GM19238 (cell line): ENCODE results near the gene EXOSC1.
A peak's percentile ranks its signal among the peaks of the same experiment; 100 is the strongest.
"Not testable (repeated sequence)": the region's sequence is repeated elsewhere in the genome, so short reads cannot be mapped to it uniquely, and the experiment has no call there.

Source experiments
- DNase-seq: peaks from one replicate; pipeline ENCODE4 v3.0.0; 2011; ENCODE audit warnings: low spot score; ENCODE audit not compliant: insufficient read length

The EXOSC1 gene, protein sequence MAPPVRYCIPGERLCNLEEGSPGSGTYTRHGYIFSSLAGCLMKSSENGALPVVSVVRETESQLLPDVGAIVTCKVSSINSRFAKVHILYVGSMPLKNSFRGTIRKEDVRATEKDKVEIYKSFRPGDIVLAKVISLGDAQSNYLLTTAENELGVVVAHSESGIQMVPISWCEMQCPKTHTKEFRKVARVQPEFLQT

DNA sequence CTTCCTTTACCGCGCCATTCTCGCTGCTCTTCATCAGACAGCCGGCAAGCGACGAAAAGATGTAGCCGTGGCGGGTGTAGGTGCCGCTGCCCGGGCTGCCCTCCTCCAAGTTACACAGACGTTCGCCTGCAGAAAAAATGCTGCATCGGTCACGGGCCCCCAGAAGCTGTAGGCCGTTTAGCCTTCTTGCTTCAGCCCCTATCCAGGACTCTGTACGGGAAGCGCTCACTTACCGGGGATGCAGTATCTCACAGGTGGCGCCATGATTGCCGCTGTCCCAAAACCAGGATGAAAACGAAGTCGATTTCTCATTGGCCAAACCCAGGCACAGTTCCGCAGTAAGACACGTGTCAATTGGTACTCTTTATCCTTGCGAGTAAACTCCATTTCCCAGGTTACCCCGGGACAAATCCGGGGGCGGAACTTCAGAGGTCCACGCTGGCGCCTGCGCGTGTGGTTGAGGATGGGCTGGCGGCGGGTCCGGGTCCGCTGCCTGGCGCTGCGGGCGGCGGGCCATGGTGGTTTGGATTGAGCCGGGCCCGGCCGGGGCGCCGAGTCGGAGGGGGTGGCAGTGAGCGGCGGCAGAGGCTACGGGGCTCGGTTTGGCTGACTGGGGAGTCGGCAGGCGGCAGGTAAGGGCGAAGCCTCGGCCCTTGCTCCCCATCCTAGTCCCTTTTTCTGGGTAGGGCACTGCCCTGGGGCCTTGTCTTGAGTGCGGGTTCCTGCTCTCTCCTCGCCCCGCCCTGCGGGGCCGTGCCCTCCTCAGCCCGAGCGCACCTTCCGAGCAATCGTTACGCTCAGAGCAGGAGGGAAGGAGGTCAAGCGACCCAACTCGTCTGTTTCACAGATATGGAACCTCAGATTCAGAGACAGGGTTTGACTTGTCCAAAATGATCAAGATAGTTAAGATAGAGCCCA, at the start of gene EXOSC1, which contains the start of gene ZDHHC16:
Gene EXOSC1, minus strand, starts transcription at position 285 of the 918 bp plus-strand sequence. Its CDS starts 21 bp downstream, at position 264.
Gene ZDHHC16, plus strand, starts transcription at position 454 of the 918 bp plus-strand sequence. CDS start 5,501 bp downstream, outside the sequence.
- peak; percentile 97 for DNase-seq

DNA sequence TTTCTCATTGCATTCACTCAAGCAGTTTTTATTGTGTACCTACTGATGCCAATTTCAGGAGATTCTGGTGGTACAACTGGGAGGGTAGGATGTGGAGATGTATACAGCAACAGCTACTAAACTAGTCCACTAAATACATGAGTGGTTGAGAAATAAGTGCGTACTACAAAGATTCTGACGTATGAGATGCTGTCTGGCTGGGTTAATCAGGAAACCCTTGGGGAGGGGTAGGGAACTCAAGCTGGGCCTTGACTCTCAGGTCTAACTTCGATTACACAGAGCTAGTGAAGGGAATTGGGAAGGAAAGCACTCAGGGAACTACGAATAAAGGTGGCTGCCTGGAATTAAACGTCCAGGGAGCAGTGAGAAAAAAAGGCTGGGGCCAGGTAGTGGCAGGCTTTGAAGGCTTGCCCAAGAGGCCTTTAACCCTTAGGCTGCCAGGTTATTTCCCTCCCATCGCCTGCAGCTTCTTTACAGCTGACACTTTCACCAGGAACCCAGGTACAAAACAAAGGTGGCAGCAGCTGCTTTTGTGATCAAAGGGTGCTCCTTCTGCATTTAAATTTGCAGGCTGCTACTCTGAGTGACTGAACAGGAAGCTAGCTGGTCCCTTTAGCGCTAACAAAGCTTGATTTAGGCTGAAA, 49.2 kb upstream of the EXOSC1 start:
- DNase-seq = no peak

DNA sequence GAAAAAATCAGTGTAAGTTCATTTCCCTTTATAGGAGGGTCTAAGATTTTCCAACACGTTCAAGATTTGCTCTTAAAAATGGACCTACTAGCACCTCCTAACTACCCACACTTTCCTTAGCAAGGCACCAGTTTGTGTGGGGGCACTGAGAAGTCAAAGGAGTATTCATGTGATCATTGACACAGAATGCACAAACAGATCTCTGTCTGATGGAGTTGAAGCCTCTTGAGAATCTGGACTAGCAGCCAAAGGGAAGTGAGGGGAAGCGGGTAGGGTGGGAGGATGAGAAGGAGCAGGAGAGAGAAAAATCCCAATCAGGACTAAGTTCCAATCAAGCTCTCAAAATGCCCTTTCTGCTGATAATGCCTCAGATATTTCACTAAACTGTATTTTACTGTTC, 48.3 kb upstream of the EXOSC1 start:
- no peak for DNase-seq

DNA sequence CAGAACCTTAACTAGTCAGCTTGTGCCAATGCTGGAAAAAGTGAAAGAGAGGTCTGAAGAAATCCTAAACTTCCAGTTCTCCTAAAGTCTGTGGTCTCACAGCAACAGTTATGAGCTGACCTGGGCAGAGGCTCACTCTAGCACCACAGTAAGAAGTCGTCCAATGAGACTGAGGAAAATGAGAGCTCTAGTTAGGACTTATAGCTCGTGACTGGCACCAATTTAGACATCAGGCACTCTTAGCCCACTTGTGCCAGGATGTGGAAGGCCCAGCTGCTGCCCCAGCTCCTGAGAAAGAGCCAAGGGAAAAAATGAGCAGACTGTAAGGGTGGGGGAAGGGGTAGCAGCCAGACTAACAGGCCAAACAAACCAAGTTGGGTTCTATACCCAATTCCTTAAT, 44.8 kb upstream of the EXOSC1 start:
- no peak for DNase-seq

DNA sequence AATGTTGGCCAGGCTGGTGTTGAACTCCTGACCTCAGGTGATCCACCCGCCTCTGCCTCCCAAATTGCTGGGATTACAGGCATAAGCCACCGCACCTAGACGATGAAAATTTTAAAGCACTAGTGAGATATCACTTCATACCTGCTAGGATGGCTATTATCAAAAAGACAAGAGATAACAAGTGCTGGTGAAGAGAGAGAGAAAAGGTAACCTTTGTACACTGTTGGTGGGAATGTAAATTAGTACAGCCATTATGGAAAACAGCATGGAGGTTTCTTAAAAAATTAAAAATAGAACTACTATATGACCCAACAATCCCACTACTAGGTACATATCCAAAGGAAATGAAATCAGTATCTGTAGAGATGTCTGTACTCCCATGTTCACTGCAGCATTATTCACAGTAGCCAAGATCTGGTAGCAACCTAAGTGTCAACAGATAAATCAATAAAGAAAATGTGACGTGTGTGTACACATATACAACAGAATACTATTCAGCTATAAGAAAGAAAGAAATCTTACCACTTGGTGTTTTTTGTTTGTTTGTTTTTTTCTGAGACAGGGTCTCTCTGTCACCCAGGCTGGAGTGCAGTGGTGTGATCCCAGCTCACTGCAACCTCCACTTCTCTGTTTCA, 40.0 kb upstream of the EXOSC1 start:
- no peak for DNase-seq

DNA sequence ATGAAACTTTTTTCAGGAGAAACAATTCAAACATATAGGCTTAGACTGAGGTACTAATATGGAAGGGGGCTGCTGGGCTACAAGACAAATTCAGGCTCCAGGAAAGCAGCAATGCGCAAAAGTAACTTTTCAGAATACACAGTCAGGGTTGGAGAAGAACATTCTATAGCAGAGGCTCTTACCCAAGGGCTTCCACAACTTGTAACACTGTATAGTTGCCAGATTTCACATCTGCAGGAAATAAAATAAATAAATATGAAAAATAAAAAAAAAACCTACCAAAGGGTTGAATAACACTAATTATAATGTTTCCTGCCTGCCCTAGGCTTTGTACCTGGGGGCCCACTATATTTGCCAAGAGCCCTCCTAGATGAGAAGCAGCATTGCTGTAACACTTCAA, 38.1 kb upstream of the EXOSC1 start:
- DNase-seq = no peak

DNA sequence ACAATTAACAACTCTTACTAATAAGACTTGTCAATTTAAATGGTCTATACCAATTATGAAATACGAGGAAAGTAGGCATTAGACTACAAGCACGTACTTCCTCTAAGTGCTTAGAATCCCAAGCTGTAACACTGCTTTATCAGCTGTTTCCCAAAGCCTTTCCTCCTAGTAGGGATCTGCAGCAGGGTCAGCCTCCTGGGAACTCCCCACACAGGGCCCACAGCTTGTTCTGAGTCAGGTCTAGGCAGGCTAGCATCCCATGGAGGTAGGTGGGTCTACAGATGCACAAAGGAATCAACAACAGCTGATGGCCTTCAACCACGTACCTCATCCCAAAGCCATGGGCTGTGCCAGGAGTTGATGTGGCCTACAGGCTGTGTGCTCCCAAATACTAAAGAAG, 37.7 kb upstream of the EXOSC1 start:
- no peak for DNase-seq

DNA sequence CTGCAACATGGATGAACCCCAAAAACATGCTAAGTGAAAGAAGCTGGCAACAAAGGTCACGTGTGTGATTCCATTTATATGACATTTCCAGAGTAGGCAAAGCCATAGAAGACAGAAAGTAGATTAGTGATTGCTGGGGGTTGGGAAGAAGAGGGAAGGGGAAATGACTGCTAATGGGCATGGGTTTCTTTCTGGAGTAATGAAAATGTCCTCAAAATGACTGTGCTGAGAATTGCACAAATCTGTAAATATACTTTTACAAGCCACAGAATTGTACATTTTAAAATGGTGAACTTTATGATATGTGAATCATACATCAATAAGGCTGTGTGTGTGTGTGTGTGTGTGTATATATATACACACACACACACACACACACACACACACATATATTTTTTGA, 36.6 kb upstream of the EXOSC1 start:
- no peak for DNase-seq

DNA sequence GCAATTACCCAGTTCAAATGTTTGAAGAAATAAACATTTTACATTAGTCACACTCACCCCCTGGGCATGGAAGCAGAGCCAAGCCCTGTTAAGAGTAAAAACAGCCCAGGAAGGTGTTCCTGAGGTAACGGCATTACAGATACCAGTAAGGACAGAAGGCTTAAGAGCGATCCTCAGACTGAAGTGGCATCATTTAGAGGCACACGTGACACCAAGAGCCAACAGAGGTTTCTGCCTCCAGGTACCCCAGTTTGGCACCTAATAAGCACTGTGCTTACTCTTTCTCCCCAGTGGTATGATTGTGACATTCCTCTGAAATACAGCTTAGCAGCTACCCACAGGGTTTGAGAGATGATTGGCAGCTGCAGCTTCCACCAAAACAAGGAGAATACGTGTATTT, 35.3 kb upstream of the EXOSC1 start:
- no peak for DNase-seq

DNA sequence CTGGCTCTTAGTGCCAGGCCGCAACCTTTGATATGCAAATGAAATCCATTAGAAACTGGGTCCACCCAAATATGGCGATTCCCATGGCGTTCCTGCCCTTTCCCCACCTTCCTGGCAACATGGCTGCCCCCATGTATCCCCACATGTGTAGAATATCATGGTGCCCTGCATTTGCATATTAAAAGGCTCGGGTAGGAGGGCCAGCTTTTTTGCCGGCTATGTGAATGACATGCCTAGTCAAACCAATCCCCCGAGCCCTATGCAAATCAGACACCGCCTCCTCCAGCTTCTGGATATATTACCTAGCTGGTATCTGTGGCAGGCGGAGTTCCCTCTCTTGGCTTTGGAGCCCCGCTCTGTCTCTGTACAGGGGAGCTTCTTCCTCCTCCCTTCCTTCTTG, 34.1 kb upstream of the EXOSC1 start:
- DNase-seq = no peak

DNA sequence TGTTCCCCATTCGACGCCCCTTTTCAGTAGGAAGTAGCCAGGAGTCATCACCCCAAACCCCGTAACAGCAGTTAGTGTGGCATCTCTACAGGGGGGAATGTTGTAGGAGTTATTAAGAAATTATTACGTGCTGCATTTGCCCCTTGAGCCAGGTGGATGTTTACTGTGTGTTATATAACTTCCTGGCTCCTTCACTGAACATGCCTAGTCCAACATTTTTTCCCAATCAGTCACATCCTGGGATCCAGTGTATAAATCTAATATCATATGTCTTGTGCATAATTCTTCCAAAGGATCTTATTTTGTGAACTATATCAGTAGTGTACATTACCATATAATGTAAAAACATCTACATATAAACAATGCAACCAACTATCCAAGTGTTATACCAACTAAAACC, 33.6 kb upstream of the EXOSC1 start:
- not testable (repeated sequence) for DNase-seq

DNA sequence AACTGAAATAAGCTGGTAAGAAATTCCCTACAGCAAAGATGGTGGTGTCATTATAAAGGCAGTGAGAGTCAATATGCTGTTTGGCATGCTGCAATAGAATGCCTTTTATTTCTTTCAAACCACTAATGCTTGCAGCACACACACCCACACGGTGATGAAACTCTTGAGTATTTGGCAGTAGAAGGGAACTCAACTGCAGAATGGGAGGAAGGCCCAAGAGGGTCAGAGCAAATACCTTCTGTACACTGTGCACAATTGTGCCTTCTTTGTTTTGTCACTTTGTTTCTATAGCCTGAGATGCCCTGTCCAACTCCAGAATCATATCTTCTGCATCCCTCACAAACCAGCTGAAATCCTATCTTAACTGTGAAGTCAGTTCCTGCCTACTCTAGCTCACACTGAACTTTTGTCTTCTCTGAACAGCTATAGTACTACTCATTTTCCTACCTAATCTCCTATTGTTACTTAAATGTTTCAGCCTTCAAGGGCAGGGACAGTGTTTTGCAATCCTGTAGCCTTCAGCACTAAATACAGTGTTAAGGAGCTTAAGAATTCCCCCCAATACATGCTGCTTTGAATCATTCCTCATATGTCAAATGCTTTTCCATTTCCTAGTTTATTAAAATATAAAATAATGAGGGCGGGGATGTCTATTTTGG, 30.3 kb upstream of the EXOSC1 start:
- DNase-seq = no peak

DNA sequence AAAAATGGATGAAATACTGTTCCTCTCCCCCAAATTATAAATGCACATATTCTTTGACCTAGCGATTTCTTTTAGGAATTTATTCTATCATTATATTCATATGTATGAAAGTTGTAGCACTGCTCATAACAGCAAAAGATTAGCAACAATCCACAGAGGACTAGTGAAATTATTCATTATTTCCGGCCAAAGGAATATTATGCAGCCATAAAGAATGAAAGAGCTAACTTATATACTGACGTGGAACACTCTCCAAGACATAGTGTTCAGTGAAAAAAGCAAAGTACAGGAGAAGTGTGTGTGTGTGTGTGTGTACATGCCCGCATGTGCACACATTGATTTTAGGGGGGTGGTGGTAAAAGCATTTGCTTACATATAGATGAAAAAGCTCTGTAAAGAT, 29.1 kb upstream of the EXOSC1 start:
- DNase-seq = no peak

DNA sequence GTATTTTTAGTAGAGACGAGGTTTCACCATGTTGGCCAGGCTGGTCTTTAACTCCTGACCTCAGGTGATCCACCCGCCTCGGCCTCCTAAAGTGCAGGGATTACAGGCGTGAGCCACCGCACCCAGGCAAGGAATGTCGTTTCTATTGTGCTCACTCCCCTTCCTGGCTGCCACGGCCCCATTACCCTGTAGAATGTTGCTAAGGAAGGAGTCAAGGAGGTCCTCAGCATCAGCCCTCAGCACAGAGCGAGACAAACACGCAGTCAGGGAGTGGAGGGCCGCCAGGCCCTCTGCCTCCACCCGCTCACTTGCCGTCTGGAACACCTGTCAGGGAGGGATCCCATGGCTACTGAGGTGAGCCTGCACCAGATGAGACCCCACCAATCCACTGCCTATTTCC, 23.0 kb upstream of the EXOSC1 start:
- not testable (repeated sequence) for DNase-seq

DNA sequence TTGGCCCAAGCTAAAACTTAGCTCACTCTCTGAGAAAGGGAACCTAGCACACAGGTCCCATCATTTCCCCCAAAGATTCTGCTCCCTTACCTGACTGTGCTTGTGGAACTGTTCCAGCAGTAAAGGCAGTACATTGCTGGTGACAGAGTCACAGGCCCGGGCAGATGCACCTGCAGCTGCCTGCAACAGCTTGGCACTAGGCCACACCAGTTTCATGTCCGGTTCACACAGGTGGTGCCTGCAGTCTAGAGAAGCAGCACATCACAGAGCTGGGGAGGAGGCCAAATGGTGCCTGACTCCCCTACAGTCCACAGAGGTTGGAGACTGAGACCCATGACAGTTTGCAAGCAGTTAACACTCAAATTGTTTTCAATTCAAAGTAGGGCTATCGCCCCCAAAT, 22.4 kb upstream of the EXOSC1 start:
- DNase-seq = no peak

DNA sequence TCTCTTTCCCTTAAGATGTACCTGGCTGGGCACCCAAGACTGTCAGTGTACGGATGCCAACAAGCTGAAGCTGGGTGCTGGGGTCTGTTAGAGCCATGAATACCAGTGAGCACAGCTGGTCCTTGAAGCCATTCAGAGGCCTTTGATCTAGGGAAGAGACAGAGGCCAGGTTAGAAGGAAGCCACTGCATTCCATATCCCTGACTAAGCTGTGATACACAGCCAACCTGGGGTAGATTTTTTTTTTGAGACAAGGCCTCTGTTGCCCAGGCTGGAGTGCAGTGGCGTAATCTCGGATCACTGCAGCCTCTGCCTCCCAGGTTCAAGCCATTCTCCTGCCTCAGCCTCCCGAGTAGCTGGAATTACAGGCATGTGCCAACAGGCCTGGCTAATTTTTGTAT, 20.9 kb upstream of the EXOSC1 start:
- no peak for DNase-seq

DNA sequence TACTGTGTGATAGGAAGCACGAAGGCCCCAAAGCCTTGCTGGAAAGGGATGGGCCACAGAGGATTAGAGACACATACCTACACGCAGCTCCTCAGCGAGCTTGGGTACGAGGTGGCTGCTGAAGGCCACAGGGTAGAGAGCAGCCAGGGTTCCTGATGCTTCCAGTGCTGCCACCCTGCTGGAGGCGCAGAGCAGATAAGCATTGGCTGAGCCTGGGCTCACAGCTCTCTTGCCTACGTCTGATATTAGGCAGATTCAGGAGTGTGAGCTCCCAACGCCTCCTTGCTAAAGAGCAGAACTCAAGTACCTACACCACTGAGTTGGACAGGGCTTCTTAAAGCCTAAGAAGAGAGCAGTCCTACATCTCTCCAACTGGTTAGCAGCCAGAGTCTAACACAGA, 20.2 kb upstream of the EXOSC1 start:
- DNase-seq = no peak

DNA sequence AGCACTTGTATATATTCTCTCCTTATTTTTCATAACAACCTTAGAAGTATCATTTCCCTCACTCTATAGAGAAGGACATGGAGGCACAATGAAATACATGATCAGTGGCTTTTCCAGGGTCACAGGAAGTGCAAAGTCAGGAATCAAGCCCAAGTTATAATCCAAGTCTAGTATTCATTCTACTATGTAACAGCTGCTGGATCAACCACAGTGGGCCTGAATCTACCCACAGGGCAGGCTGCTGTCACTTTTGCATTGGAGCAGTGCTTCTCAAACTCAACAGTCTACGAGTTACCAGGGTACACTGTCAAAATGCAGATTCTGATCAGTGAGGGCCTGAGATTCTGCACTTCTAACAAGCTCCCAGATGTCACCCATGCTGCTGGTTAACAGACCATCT, 18.4 kb upstream of the EXOSC1 start:
- no peak for DNase-seq

DNA sequence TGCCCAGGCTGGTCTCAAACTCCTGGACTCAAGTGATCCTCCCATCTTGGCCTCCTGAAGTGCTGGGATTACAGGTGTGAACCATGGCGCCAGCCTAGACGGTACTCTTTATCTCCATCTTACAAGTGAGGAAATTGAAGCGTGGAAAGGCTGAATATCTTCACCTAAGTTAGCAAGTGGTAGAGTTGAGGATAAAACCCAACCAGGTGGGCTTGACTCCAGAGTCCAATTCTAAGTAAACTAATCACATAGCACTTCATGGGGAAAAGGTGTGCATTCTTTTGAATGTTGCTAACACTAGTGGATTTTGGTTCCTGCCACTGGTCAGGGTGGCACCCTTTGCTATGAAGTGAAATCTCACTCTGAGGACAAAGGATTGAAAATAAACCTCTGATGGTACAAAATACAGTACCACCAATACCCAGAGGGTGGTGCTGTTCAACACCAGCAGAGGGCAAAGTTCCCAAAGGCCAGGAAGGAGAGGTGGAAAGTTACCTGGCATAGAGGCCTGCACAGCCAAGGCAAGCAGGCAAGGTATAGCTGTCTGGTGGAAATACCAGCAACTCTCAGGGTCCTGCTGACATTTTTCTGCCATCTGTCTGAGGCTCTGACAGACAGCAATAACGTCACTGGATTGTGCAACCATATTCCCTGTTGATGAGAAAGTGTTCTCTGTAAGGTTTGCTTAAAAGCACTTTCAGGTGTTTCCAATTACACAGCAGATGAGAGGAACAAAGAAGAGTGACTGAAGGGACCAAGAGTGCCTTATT, 17.7 kb upstream of the EXOSC1 start:
- peak; percentile 26 for DNase-seq

DNA sequence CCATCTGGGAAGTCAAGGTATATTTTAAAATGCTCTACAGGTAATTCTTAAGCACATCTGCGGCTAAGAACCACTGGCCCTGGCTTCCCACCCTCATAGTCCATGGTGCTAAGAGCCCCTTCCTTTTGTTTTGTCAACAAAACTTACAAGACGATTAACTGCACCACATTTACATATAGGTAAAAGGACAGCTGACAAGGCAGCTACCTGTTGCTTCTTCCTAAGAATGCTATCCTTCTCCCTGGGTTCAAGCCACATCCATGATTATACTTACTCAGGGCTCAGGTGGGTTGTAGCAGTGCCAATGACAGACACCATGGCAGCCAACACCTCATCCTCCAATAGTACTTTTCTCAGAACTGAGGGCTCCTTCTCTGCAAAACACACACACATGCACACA, 16.5 kb upstream of the EXOSC1 start:
- DNase-seq = no peak

DNA sequence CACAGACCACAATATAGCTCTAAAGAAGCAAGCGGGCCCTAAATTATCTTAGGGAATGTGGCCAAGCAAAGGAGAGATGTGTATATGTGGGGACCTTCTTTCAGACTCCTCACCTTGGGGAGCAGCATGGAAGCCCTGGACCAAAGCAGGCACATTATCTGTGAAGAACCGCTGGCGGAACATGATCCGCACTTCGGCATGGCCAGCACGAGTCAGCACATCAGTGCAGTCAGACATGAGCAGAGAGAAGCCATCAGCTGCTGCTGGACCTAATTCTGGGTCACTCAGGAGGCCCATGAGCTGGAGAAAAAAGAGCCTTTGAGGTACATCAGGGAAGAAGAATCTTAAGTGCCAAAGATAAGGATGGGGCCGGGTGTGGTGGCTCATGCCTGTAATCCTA, 14.1 kb upstream of the EXOSC1 start:
- DNase-seq = no peak
